NCI-H187 treated with DMSO at 0.1 percent for 48 hours (cell line): Measurements from ENCODE around the gene CCT7.

Source experiments
- DNase-seq: peaks from one replicate; lab custom pipeline; 2025; lab: John Stamatoyannopoulos, UW

The CCT7 gene

DNA sequence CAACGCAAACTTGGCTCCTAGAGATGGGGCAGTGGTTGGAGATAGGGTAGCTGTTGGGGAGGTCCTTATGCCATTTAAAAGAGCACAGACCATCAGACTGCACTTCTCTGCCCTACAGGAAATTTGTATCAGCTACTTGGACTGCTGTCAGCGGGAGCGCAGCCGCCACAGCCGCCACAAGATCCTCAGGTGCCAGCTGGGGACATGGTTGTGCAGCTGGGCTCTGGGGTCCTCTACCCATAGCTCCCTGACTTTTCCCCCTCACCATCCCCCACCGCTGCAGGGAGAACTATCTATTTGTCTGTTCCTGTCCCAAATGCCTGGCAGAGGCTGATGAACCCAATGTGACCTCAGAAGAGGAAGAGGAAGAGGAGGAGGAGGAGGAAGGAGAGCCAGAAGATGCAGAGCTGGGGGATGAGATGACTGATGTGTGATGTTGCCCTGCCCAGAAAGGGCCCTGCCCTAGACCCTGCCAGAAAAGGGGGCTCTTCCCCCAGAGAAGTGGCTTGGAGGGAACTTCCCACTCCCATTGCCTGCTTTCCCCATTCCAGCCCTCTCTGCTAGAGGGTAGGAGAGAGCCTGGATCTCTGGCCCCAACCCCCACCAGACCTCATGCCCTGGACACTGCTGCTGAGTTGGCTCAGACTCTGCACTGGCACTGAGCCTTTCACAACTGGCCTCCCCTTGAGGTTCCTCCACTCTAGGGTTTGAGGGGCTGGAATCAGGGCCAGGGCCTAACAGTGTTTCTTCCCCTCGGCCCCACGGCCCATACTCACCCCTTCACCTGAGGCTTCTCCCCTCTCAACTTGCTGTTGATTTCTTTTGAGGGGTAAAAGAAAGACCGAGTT is 8.4 kb upstream of the CCT7 start:
- DNase-seq, result no peak

DNA sequence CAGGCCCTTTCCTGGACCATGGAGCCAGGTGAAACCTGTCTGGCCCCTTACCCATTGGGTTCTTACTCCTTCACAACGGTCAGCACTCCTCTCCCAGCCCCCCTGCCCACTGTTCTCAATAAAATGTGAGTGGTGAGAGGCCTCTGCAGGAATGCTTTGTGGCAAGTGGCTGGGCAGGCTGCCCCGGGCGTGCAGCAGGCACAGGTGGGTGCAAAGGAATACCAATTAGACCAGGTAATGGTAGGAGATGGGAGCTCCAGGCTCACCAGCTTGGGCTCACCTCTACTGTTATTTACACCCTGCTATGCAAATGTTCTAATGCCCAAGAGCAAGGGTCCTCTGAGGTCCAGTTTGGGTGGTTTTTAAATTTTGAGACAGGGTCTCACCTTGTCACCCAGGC is 7.0 kb upstream of the CCT7 start:
- DNase-seq, result no peak

DNA sequence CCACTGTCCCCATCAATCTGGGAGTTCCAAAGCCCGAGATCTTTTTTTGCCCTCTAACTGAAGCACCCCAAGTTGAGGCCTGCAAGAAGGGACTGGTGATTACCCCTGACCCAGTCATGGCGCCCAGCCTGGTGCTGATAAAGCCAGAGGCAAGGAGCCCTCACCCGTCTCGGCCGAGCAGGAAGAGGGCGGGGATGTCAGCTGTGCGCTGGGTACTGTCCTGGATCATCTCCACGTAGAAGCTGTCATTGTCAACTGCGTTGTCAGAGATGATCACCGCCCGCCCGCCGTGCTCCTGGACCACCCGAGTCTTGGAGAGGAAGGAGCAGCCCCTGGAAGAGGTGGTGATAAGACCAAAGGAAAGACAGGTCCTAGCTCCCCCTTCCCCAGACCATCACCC is 5.5 kb upstream of the CCT7 start:
- DNase-seq, result no peak

DNA sequence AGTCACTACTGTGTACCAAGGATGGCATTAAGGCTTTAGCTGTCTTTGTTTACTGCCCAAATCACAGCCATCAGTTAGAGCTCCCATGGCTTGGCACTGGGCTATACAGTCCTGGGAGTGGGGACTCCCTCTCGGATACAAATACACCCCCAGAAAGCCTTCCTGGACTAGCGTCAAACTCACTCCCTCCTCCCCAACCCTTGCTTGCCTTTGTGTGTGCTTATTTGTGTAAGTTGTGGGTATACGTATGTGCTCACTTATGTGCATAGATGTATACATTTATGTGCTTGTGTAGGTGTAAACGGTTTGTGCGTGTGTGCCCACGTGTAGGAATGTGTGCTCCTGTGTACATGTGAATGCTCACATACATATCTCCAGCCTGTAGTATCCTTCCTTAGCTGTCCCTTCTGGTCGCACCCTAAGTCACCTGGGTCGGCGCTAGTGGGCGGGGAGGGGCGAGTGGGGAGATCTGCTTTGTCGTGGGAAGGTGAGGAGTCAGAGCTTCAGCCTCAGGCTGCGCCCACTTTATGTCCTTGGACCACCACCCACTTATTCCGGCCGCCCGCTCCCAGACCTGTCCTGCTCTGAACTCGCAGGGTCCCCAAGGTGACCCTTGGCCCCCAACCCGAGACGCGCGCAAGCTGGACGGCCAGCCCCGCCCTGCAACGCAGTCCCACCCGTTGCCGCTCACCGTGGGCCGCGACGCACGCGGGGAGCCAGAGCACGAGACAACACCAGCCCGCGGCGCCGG is 1.5 kb upstream of the CCT7 start:
- DNase-seq, result no peak

GRCh38 chr2:73233154-73233931 is 765 bp upstream of the CCT7 start, which contains the start of gene PRADC1:
PRADC1 (minus strand) TSS chr2:73233239; CDS start chr2:73233160, 79 bp downstream.
- peak; percentile 78 for DNase-seq

DNA sequence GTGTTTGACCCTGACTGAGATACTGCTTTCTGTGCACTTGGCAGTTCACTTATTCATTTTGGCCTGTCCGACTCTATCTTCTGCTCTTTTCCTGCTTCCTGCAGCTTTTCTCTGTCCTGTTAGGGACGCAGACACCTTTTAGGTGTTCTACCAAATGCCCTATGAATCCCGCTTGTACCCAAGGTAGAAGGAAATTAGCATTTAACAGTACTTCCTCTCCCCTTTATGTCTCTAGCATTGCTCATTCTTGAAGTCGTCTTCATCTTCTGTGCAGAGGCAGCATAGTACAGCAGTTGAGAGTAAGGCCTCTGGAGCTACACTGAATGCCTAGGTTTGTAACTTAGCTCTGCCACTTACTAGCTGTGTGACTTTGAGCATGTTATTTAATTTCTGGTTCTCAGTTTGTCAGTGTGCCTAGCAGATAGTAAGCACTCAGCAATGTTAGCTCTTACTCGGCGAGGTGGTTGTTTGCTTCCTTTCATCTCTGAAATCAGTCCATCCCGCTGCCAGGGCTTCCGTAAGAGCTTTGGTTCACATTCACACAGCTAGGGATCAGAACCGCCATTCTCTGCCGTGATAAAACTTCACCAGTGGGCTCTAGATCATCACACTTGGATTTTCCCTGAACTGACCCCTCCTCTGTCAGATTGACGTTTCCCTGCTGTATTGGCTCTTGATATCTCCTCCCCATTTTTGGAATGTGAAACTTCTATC is 1.4 kb downstream of the CCT7 start:
- no peak for DNase-seq

GRCh38 chr2:73237168-73237567 is 3.1 kb downstream of the CCT7 start:
- DNase-seq, result no peak

DNA sequence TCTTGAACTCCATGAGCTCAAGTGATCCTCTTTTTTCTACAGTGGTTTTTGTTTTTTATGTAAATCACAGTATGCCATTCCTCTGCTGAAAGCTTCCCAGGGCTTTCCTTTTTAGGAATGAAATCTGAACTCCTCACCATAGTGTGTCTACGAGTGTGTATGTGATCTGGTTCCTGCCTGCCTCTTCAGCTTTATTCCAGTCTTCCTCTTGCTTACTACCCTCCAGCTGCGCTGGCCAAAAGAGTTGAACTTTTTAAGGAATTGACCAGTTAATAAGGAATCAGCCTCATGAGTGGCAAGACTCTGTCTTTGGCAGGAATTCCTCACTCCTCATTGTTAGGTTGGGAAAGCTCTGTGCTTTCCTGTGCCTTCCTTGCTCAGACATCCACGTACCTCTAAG is 4.0 kb downstream of the CCT7 start:
- DNase-seq, result no peak

- DNase-seq, result no peak
Measured at GRCh38 chr2:73238976-73239375, 4.9 kb downstream of the CCT7 start.

GRCh38 chr2:73239776-73240175 is 5.7 kb downstream of the CCT7 start:
- DNase-seq, result no peak

DNA sequence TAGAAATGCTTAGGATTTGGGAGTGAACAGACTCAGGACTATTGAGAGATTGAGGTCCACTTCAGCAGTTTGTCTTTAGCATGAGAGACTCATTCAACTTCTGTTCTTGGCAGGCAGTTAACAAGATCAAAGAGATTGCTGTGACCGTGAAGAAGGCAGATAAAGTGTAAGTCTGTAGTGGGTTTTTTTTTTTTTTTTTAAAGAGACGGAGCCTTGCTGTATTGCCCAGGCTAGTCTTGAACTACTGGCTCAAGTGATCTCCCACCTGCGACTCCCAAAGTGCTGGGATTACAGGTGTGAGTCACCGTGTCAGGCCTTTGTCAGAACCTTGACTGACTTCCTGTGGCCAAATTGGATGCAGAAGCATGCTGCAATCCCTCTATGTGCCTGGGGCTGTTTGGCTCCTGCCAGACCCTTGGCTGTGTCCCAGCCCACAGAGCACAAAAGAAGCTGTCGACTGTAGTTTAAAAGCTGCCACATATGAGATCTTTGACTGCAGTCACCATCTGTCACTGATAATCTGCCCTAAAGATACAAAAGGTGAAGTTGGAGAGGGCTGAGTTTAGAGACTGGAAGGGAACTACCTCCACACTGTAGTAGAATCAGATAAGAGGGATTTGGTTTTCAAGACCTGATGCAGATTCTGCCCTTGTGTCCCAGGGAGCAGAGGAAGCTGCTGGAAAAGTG is 9.9 kb downstream of the CCT7 start:
- no peak for DNase-seq

DNA sequence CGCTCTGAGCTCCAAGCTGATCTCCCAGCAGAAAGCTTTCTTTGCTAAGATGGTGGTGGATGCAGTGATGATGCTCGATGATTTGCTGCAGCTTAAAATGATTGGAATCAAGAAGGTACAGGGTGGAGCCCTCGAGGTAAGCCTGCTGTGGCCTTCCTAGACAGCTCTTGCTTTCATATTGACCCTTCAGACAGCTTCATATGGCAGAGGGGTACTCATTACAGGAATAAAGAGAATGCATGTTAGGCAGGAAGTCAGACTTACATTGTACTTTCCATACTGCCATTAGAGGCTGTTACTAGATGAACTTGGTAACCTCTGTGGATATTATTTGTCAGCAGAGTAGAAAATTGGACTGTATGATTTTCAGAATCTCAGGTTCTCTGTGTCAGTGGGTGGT is 10.5 kb downstream of the CCT7 start:
- no peak for DNase-seq

DNA sequence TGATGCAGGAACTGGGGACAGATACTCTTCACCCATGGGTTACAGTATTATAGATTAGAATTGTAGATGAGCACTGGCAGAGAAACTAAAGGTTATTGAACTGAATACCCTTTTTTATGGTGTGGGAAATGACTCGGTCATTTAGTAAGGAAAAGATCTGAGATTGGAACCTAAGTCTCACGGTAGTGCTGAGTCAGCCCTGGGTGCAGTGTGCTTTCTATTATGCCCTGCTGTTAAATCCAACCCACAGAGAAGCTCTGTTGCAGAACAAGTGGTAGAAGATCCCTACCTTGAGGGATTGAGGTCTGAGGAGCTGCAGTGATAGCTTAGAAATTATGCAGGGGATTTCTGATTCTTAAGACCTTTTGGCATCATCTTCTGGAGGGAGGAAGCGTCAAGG is 12.7 kb downstream of the CCT7 start:
- DNase-seq, result no peak

DNA sequence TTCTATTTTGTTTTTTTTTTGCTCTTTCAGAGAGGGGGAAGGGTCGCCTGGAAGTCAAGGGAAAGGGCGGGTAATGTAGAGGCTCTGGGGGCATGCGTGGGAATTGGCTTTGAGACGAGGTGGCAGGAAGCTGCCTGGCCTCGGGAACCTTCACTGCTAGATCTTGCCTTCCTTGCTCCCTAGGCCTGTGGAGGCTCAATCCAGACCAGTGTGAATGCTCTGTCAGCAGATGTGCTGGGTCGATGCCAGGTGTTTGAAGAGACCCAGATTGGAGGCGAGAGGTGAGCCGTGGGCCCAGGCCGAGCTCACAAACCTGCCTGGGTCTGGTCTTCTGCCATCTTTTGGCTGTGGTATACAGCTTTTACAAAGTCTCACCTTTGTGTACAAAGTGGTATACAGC is 15.5 kb downstream of the CCT7 start:
- no peak for DNase-seq

GRCh38 chr2:73250872-73251846 is 17.1 kb downstream of the CCT7 start:
- no peak for DNase-seq

- no peak for DNase-seq
Measured at GRCh38 chr2:73252238-73253027, 18.3 kb downstream of the CCT7 start.

- DNase-seq, result no peak
Measured at GRCh38 chr2:73253400-73253799, 19.3 kb downstream of the CCT7 start.

DNA sequence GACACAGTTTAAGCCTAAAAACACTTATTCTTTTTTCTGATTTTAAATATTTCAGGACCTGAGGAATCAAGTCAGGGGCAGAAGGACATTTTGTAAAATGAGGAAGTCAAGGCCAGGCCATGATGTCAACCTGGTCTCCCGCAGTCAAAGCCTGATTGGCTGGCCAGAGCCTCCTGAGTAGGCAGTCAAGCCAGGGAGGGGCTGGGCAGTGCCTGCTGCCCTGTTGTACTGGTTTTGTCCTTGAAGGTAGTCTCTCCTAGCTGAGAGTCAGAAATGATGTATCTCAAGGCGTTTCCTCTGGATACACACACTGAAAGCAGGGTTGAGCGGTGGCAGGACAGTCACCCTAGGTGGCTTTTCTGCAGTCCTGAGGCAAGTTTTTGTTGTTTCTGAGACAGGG is 19.8 kb downstream of the CCT7 start:
- DNase-seq, result no peak

- DNase-seq, result no peak
Measured at GRCh38 chr2:73254343-73255006, 20.4 kb downstream of the CCT7 start.
